Activated naive CD4-positive, alpha-beta T cell treated with anti-CD3 and anti-CD28 coated beads for 36 hours (primary cell): ENCODE data around the gene SLC38A8. TPM values are rescaled to one million over a fixed set of nuclear protein-coding genes. Genes with fewer than 3 reads are reported as not detected.

Source experiments
- CTCF ChIA-PET: fragments of 350-600 bp; sonication (Branson Sonifier 250); formaldehyde crosslinking; loops from one replicate; lab custom pipeline; 2021; ENCODE audit warnings: antibody characterized with exemption; lab: Charles Lee
- DNase-seq: peaks from one replicate; pipeline ENCODE4 v3.0.0-alpha.2; 2020
- H3K27ac Mint-ChIP-seq: one replicate; pipeline ENCODE4 v1.8.0; 2021; ENCODE audit warnings: mild to moderate bottlenecking, mixed read lengths
- H3K27me3 Mint-ChIP-seq: one replicate; pipeline ENCODE4 v1.8.0; 2021; ENCODE audit warnings: low read depth, mixed read lengths
- H3K36me3 Mint-ChIP-seq: one replicate; pipeline ENCODE4 v1.8.0; 2021; ENCODE audit warnings: low read depth, mixed read lengths
- H3K4me1 Mint-ChIP-seq: one replicate; pipeline ENCODE4 v1.8.0; 2021; ENCODE audit warnings: low read depth, mixed read lengths
- H3K4me3 Mint-ChIP-seq: one replicate; pipeline ENCODE4 v1.8.0; 2021; ENCODE audit warnings: mild to moderate bottlenecking, moderate library complexity, mixed read lengths
- H3K9me3 Mint-ChIP-seq: one replicate; pipeline ENCODE4 v1.8.0; 2021; ENCODE audit warnings: mixed read lengths
- intact Hi-C: fragments of 100-400 bp; cut with micrococcal nuclease; formaldehyde crosslinking; loops from one replicate; pipeline ENCODE4 v1.15.1; 2023
- total RNA-seq, 2 experiments: library from RNA; stranded (reverse); gene quantifications; one replicate each; pipeline ENCODE4 v1.2.3, GENCODE V29; 2021

SLC38A8 gene
- total RNA-seq, 2 experiments from 2014 or later, result not detected

GRCh38 chr16:84036982-84037425, 5.6 kb downstream of the SLC38A8 start:
- DNase-seq, result no peak
- Mint-ChIP-seq H3K4me3 (no peak overlapping the region), H3K36me3 (no peaks in the 10 kb centered on the region), H3K27ac (no peak overlapping the region), H3K27me3 (peaks cover 2% of the 10 kb centered on the region), H3K9me3 (peaks cover 7% of the 10 kb centered on the region), H3K4me1 (no peaks in the 10 kb centered on the region)
- CTCF ChIA-PET, result no interaction called here
- intact Hi-C loops, result no loop called here

DNA sequence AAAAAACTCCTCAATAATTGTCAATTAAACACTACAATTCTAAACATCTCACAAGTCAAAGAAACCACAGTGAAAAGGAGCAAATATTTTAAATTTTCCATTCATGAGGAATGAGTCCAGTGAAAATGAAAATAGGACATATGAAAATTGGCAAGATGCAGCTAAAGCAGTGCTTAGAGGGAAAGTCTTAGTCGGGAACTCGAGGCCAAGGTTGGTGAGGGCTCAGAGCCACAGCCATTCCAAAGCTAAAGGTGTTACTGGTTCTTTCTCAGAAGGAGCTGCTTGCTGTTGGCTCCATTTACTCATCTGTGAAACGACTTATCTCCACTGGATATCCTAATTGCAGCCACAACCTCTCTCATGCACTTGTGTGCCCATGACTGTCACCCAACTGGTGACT, 6.5 kb downstream of the SLC38A8 start:
- CTCF ChIA-PET, result no interaction called here
- no peak overlapping the region for H3K4me3 Mint-ChIP-seq
- DNase-seq, result no peak
- H3K9me3 Mint-ChIP-seq, result peaks cover 7% of the 10 kb centered on the region
- intact Hi-C loops, result no loop called here
- H3K27me3 Mint-ChIP-seq, result peaks cover 2% of the 10 kb centered on the region
- H3K4me1 Mint-ChIP-seq, result no peaks in the 10 kb centered on the region
- no peaks in the 10 kb centered on the region for H3K36me3 Mint-ChIP-seq
- no peak overlapping the region for H3K27ac Mint-ChIP-seq

DNA sequence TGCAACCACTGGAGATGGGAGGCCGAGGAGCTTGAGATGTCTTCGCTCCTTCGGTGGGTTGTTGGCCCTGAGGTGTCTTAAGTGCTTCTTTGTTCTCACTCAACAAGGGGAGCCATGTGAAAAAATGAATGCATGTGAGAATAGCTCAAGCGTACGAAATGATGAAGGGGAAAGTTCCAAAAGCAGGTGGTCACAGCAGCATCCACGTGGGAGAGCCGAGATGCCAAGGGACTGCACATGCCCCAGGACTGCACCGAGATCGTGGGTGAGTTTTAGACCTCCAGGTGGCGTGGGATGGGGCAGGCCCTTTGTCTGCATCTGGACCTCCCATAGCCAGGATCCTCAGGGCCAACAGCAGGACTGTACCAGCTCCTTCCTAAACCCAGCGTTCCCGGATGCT, 8.1 kb downstream of the SLC38A8 start:
- DNase-seq, result no peak
- CTCF ChIA-PET, result interaction anchor here (1.2 kb wide), 1 partner anchor 31 kb away, joined by 3 read pairs; no protein-coding TSS in a partner anchor
- intact Hi-C loops, result no loop called here
- H3K4me3 Mint-ChIP-seq, result no peak overlapping the region
- H3K36me3 Mint-ChIP-seq, result no peaks in the 10 kb centered on the region
- peaks cover 3% of the 10 kb centered on the region for H3K27me3 Mint-ChIP-seq
- no peak overlapping the region for H3K27ac Mint-ChIP-seq
- peaks cover 7% of the 10 kb centered on the region for H3K9me3 Mint-ChIP-seq
- peaks cover 5% of the 10 kb centered on the region for H3K4me1 Mint-ChIP-seq

GRCh38 chr16:84033251-84034195, 9.1 kb downstream of the SLC38A8 start:
- H3K27me3 Mint-ChIP-seq, result peaks cover 3% of the 10 kb centered on the region
- H3K36me3 Mint-ChIP-seq, result no peaks in the 10 kb centered on the region
- peaks cover 9% of the 10 kb centered on the region for H3K4me1 Mint-ChIP-seq
- CTCF ChIA-PET, result interaction anchor here (0.7 kb wide), 1 partner anchor 431 kb away, joined by 3 read pairs; no protein-coding TSS in a partner anchor
- no peak overlapping the region for H3K4me3 Mint-ChIP-seq
- H3K27ac Mint-ChIP-seq, result no peak overlapping the region
- H3K9me3 Mint-ChIP-seq, result peaks cover 7% of the 10 kb centered on the region
- DNase-seq, result no peak
- intact Hi-C loops, result no loop called here

DNA sequence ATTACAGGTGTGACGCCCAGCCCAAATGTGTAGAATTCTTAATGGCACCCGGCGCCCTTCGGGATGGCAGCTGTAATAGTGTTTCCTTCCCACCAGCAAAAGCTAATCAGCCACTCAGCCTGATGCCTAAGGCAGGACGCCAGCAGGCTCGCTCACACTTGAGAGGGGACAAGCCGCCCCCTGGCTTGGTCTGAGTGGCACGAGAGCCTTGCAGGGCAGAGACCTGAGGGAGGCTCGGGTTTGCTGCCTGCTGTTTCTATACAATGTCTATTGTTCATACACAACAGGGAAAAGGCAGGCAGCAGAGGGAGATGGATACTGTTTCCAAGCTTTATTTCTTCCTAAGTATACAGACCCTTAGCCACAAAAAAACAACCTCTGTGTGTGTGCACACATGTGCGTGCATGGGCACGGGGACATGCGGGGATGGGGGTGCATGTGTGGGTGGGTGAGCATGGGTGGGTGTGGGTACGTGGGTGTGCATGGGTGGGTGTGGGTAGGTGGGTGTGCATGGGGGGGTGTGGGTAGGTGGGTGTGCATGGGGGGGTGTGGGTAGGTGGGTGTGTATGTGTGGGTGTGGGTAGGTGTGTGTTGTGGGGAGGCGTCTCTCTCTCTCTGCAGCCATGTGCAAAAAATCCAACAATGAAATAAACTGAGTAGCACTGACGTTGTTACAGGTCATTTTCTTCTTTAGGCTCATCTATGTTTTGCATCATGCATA, 10.0 kb downstream of the SLC38A8 start:
- CTCF ChIA-PET, result no interaction called here
- Mint-ChIP-seq H3K36me3 (no peaks in the 10 kb centered on the region), H3K27me3 (peaks cover 4% of the 10 kb centered on the region), H3K4me1 (peaks cover 9% of the 10 kb centered on the region), H3K4me3 (no peak overlapping the region), H3K27ac (no peak overlapping the region), H3K9me3 (peaks cover 7% of the 10 kb centered on the region)
- intact Hi-C loops, result no loop called here
- DNase-seq, result no peak

GRCh38 chr16:84031556-84031955, 11.0 kb downstream of the SLC38A8 start:
- intact Hi-C loops, result no loop called here
- Mint-ChIP-seq H3K9me3 (peaks cover 6% of the 10 kb centered on the region), H3K36me3 (no peaks in the 10 kb centered on the region), H3K4me3 (no peak overlapping the region), H3K27me3 (peaks cover 7% of the 10 kb centered on the region), H3K4me1 (peaks cover 9% of the 10 kb centered on the region), H3K27ac (no peak overlapping the region)
- CTCF ChIA-PET, result no interaction called here
- no peak for DNase-seq

DNA sequence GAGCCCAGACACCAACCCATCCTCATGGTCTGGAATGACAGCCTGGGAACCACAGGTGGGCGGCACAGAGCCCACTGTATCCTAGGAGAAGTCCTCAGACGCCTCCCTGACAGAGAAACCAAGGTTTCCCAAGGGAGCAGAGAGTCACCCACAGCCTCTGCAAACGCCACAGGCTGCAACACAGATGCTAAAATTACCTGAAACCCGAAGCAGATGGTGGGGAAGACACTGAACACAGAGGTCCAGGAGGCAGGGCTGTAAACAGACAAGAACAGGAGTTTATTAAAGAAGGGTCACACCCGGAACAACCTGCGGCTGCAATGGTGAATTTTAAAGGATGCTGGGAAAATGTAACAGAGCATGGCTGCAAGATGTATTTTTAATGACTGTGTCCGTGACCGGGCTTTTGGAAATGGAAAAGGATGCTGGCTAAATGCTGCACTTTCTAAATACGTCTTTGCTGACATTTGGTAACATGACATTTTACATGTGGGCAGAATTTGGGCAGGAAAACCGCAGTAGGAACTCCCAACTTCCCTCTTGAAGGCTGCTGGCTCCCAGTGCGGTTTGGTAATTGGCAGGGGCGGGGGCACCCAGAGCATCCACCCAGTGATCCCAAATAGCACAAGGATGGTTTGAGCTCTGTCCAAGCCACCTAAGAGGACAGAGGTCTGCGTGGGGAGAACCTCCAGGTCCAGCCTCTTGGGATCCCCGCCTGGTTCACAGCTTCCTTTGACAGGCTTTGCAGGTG, 13.1 kb downstream of the SLC38A8 start:
- no peak overlapping the region for H3K4me3 Mint-ChIP-seq
- intact Hi-C loops, result no loop called here
- no peak overlapping the region for H3K27ac Mint-ChIP-seq
- CTCF ChIA-PET, result interaction anchor here (0.6 kb wide), 1 partner anchor 119 kb away, joined by 4 read pairs; no protein-coding TSS in a partner anchor
- peaks cover 9% of the 10 kb centered on the region for H3K4me1 Mint-ChIP-seq
- DNase-seq, result no peak
- no peaks in the 10 kb centered on the region for H3K36me3 Mint-ChIP-seq
- H3K9me3 Mint-ChIP-seq, result no peaks in the 10 kb centered on the region
- H3K27me3 Mint-ChIP-seq, result peaks cover 7% of the 10 kb centered on the region

- intact Hi-C loops, result no loop called here
- Mint-ChIP-seq H3K9me3 (no peaks in the 10 kb centered on the region), H3K27me3 (peaks cover 9% of the 10 kb centered on the region), H3K4me3 (no peak overlapping the region), H3K27ac (no peak overlapping the region), H3K4me1 (peaks cover 9% of the 10 kb centered on the region), H3K36me3 (no peaks in the 10 kb centered on the region)
- DNase-seq, result no peak
- CTCF ChIA-PET, result interaction anchor here (0.6 to 0.8 kb wide), 2 partner anchors 13 to 690 kb away, joined by 3 to 6 read pairs; no protein-coding TSS in a partner anchor
Measured at GRCh38 chr16:84027625-84028024, 15.0 kb downstream of the SLC38A8 start.

GRCh38 chr16:84026606-84027005, 16.0 kb downstream of the SLC38A8 start:
- Mint-ChIP-seq H3K9me3 (peaks cover under 1% of the 10 kb centered on the region), H3K4me1 (peaks cover 9% of the 10 kb centered on the region), H3K27me3 (peaks cover 9% of the 10 kb centered on the region), H3K27ac (no peak overlapping the region), H3K4me3 (no peak overlapping the region), H3K36me3 (no peaks in the 10 kb centered on the region)
- no peak for DNase-seq
- CTCF ChIA-PET, result no interaction called here
- intact Hi-C loops, result no loop called here

GRCh38 chr16:84024854-84025253, 17.7 kb downstream of the SLC38A8 start:
- DNase-seq, result no peak
- Mint-ChIP-seq H3K27ac (no peak overlapping the region), H3K4me1 (peaks cover 7% of the 10 kb centered on the region), H3K4me3 (no peak overlapping the region), H3K36me3 (peaks cover 1% of the 10 kb centered on the region), H3K9me3 (peaks cover 9% of the 10 kb centered on the region), H3K27me3 (peaks cover 10% of the 10 kb centered on the region)
- CTCF ChIA-PET, result no interaction called here
- intact Hi-C loops, result no loop called here

GRCh38 chr16:84022644-84023043, 20.0 kb downstream of the SLC38A8 start:
- no peak overlapping the region for H3K27ac Mint-ChIP-seq
- intact Hi-C loops, result no loop called here
- H3K27me3 Mint-ChIP-seq, result peaks cover 12% of the 10 kb centered on the region
- CTCF ChIA-PET, result no interaction called here
- H3K4me1 Mint-ChIP-seq, result no peaks in the 10 kb centered on the region
- DNase-seq, result no peak
- peaks cover 1% of the 10 kb centered on the region for H3K36me3 Mint-ChIP-seq
- peaks cover 13% of the 10 kb centered on the region for H3K9me3 Mint-ChIP-seq
- no peak overlapping the region for H3K4me3 Mint-ChIP-seq

GRCh38 chr16:84021488-84021887, 21.1 kb downstream of the SLC38A8 start:
- no peak overlapping the region for H3K27ac Mint-ChIP-seq
- no peaks in the 10 kb centered on the region for H3K4me1 Mint-ChIP-seq
- no peak for DNase-seq
- peaks cover 13% of the 10 kb centered on the region for H3K9me3 Mint-ChIP-seq
- intact Hi-C loops, result no loop called here
- H3K36me3 Mint-ChIP-seq, result peaks cover 1% of the 10 kb centered on the region
- H3K4me3 Mint-ChIP-seq, result no peak overlapping the region
- peaks cover 9% of the 10 kb centered on the region for H3K27me3 Mint-ChIP-seq
- CTCF ChIA-PET, result no interaction called here
